Right lobe of liver (tissue), 6 donors: Measurements from ENCODE around the gene GFRA1. TPM values are rescaled to one million over a fixed set of nuclear protein-coding genes. Genes with fewer than 3 reads are reported as not detected.
A peak's percentile ranks its signal among the peaks of the same experiment; 100 is the strongest.

ENCODE experiments used
- ATAC-seq, 4 donors: fragments of 200-7000 bp; cut with Tn5 transposase; one replicate each; pipeline ENCODE4 v1.9.1; 2020; ENCODE audit warnings: mild to moderate bottlenecking in 4 of 4, moderate library complexity in 4 of 4
- DNase-seq, 3 donors: peaks; one replicate each; pipeline ENCODE4 v3.0.0-alpha.2; 2020
- H3K27ac ChIP-seq, 3 donors: fragments of 200-600 bp; one replicate each; pipeline ENCODE4 v1.8.0; 2022
- H3K27me3 ChIP-seq, 2 donors: fragments of 200-600 bp; one replicate each; pipeline ENCODE4 v1.8.0; 2022
- H3K36me3 ChIP-seq, 4 donors: fragments of 200-600 bp; sonication (generic) in 1 of 4; one replicate each; pipeline versions ENCODE4 v1.5.1 to v1.8.0; 2017 to 2022; ENCODE audit warnings: control low read depth in 1 of 4
- H3K4me1 ChIP-seq, 4 donors: fragments of 200-600 bp; sonication (generic) in 1 of 4; one replicate each; pipeline versions ENCODE4 v1.5.1 to v1.8.0; 2017 to 2022; ENCODE audit warnings: control low read depth in 1 of 4
- H3K4me3 ChIP-seq, 3 donors: fragments of 200-600 bp; one replicate each; pipeline ENCODE4 v1.8.0; 2022
- H3K9me3 ChIP-seq, 4 donors: fragments of 200-600 bp; sonication (generic) in 1 of 4; one replicate each; pipeline versions ENCODE4 v1.5.1 to v1.8.0; 2017 to 2022; ENCODE audit warnings: control low read depth in 1 of 4
- POLR2A ChIP-seq: fragments of 450-650 bp; IDR thresholded peaks from one replicate; pipeline ENCODE4 v1.6.1; 2017; ENCODE audit warnings: antibody characterized with exemption, mild to moderate bottlenecking
- WGBS: methylation state at CpG from one replicate; pipeline ENCODE4 v1.1.6; 2018; ENCODE audit warnings: low coverage, low lambda C conversion rate; ENCODE audit not compliant: insufficient coverage; ENCODE audit errors: missing lambda C conversion rate; 5-methylcytosine and 5-hydroxymethylcytosine counted together
- intact Hi-C, 2 donors: fragments of 100-400 bp; cut with DNase I; formaldehyde crosslinking; loops; one replicate each; pipeline versions ENCODE4 v1.11.2 to v1.14.1; 2022
- total RNA-seq, 6 experiments: library from RNA; depleted of rRNA in 2 of 6; stranded (reverse); fragments of >200 nt in 2 of 6; fragmentation: NEBNext Ultra II Directional in 3 of 6; extraction: Animal tissue kit (Norgen Biotek cat#: 25700) in 3 of 6; gene quantifications; one replicate each; pipeline versions ENCODE4 v1.1.0 to v1.2.4, GENCODE V29; 2016 to 2023
- TF ChIP-seq, protein P1 (sequence below), 4 donors: fragments of 200-600 bp in 3 of 4; fragments of 450-650 bp in 1 of 4; IDR thresholded peaks; one replicate each; pipeline versions ENCODE4 v1.5.1 to v1.8.0; 2016 to 2022; ENCODE audit warnings: antibody characterized with exemption in 4 of 4, mild to moderate bottlenecking in 2 of 4
- donor health status: DM: no; HTN: yes; CAD: no.
- donor health status: DM: no; HTN: no; CAD: no.
- donor health status: DM: no; HTN: no; CAD: no.
- donor health status: DM: no; HTN: yes; CAD: no.
- donor health status: DM: no; HTN: yes; CAD: no.

The GFRA1 gene
- total RNA-seq, 6 experiments from 2014 or later = 17.9 to 67.8 (median 42.8) TPM

DNA sequence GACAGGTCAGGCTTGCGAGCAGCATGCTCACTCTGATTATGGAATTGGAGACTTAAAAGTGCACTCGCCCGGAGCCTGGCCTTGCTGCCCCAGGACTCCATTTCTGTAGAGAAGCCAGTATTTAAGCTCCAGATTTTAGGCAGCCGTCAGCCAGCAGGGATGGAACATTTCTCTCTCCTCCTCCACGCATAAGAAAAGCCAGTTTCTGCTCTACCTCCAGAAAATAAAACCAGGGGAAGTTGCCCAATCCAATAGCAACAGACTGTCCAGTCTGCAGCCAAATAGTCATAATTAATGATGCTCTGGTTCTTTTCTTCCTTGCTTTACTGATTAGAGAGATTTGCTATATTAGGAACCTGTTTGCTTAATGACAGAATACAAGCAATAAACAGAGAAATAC, 203.2 kb downstream of the GFRA1 start:
- 49% methylated on average over 5 of the region's 5 CpGs for WGBS
- peaks cover 0 to 13% (median 3%) of the 10 kb centered on the region in 4 donors for H3K4me1 ChIP-seq
- no peak overlapping the region for H3K27ac ChIP-seq
- H3K9me3 ChIP-seq = no peaks in the 10 kb centered on the region
- H3K4me3 ChIP-seq = no peak overlapping the region
- H3K27me3 ChIP-seq = no peaks in the 10 kb centered on the region
- DNase-seq = no peak
- intact Hi-C loops = no loop called here
- no peaks in the 10 kb centered on the region for H3K36me3 ChIP-seq
- no peak for ATAC-seq
- no peak for TF ChIP-seq POLR2A
- TF ChIP-seq, protein P1, sequence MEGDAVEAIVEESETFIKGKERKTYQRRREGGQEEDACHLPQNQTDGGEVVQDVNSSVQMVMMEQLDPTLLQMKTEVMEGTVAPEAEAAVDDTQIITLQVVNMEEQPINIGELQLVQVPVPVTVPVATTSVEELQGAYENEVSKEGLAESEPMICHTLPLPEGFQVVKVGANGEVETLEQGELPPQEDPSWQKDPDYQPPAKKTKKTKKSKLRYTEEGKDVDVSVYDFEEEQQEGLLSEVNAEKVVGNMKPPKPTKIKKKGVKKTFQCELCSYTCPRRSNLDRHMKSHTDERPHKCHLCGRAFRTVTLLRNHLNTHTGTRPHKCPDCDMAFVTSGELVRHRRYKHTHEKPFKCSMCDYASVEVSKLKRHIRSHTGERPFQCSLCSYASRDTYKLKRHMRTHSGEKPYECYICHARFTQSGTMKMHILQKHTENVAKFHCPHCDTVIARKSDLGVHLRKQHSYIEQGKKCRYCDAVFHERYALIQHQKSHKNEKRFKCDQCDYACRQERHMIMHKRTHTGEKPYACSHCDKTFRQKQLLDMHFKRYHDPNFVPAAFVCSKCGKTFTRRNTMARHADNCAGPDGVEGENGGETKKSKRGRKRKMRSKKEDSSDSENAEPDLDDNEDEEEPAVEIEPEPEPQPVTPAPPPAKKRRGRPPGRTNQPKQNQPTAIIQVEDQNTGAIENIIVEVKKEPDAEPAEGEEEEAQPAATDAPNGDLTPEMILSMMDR (IDR thresholded peaks at IDR 0.05) = no peak

DNA sequence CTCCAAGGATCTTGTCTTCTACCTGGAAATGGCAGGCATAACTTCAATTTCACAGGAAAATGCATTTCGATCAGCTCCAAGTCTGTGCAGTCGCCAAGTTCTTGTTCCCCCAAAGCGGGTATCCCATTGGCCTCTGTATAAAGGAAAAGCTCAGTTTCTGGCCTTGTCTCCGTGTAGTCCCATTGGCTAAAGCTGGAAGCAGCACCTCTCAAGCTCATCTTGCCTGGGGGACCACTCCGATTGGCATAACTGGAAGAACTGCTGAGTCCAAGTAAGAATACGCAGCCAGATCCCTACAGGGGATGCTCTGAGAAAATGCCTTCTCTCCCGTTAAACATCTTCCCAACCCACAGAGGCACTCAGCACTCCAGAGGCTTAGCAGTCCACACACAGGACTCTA, 205.2 kb downstream of the GFRA1 start:
- 97% methylated on average over 4 of the region's 7 CpGs for WGBS
- Histone ChIP-seq H3K27ac (no peak overlapping the region), H3K4me1 (peaks cover 0 to 13% (median 3%) of the 10 kb centered on the region in 4 donors), H3K36me3 (no peaks in the 10 kb centered on the region), H3K4me3 (no peak overlapping the region), H3K27me3 (no peaks in the 10 kb centered on the region), H3K9me3 (no peaks in the 10 kb centered on the region)
- ATAC-seq (no peak), DNase-seq (peak in 1 of 3 donors; percentile 9)
- no peak for TF ChIP-seq POLR2A
- TF ChIP-seq, protein P1 (IDR thresholded peaks at IDR 0.05) = no peak
- intact Hi-C loops = no loop called here

DNA sequence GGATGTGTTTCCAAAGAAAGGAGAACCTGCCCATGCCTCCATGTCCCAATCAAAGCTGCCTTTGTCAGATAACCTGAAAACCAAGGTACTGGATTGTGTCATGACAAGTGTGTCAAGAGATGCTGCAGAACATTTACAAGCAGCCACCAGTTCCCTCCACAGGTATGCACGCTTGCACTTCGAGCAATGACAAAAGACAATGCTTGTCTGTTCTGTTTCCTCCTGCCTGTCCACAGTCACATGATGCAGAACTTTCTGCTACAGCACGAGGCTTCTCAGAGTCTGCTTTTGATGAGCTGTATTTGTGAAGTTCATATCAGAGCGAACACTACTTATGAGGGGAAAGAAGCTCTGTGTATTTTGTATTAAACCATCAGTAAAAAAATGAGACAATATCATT, 209.9 kb downstream of the GFRA1 start:
- DNase-seq = no peak
- 63% methylated on average over 4 of the region's 4 CpGs for WGBS
- H3K27me3 ChIP-seq = no peaks in the 10 kb centered on the region
- H3K27ac ChIP-seq = no peak overlapping the region
- H3K4me1 ChIP-seq = peaks cover 0 to 15% (median 0%) of the 10 kb centered on the region in 4 donors
- no peak for ATAC-seq
- intact Hi-C loops = no loop called here
- no peaks in the 10 kb centered on the region for H3K9me3 ChIP-seq
- H3K36me3 ChIP-seq = no peaks in the 10 kb centered on the region
- TF ChIP-seq POLR2A = no peak
- TF ChIP-seq, protein P1 (IDR thresholded peaks at IDR 0.05) = no peak
- H3K4me3 ChIP-seq = no peak overlapping the region

DNA sequence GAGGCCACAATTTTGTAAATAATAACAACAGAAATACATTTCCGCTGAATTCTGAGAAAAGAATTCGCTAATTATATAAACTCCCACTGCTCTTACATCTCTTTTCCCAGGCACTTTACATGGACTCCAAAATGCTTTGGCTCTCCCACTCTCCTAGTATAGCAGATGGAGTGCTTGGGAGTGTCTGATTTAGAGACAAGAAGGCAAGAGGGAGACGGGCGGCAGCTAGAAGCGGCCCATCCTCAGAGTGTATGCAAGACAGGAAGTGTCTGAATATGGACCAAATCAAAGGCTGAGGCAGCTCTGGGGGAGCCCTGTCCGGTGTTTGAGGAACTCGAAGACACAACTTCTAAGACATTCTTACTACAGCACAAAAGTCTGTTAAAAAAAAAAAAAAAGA, 212.1 kb downstream of the GFRA1 start:
- WGBS = 79% methylated on average over 7 of the region's 7 CpGs
- intact Hi-C loops = no loop called here
- Histone ChIP-seq H3K27me3 (no peaks in the 10 kb centered on the region), H3K27ac (no peak overlapping the region), H3K4me3 (no peak overlapping the region), H3K4me1 (peaks cover 0 to 31% (median 7%) of the 10 kb centered on the region in 4 donors), H3K9me3 (no peaks in the 10 kb centered on the region), H3K36me3 (no peaks in the 10 kb centered on the region)
- no peak for TF ChIP-seq POLR2A
- TF ChIP-seq, protein P1 (IDR thresholded peaks at IDR 0.05) = no peak
- ATAC-seq (no peak), DNase-seq (no peak)

DNA sequence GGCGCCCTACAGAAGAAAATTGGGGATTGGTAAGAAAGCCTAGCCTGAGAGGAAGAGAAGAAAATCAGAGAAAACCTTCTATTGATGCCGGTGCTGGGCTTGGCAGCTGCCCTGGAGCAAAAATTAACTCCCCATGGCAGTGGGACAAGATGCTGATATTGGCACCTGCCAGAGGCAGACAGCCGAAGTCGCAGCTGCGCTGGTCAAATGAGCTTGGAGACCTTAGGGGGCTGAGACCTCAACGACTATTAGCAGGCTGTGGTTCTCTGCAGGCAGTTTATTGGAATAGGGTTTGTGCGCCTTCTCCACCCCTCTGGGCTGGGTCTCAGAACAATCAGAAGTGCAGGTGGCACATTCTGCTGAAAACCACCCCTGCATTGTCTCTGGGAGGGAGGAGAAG, 213.7 kb downstream of the GFRA1 start:
- no peaks in the 10 kb centered on the region for H3K36me3 ChIP-seq
- H3K9me3 ChIP-seq = no peaks in the 10 kb centered on the region
- H3K4me1 ChIP-seq = peaks cover 0 to 42% (median 11%) of the 10 kb centered on the region in 4 donors
- intact Hi-C loops = no loop called here
- H3K27ac ChIP-seq = peak overlapping the region in 1 of 3 donors; percentile 72
- DNase-seq = no peak
- H3K4me3 ChIP-seq = no peak overlapping the region
- no peaks in the 10 kb centered on the region for H3K27me3 ChIP-seq
- no peak for ATAC-seq
- WGBS = 40% methylated on average over 2 of the region's 7 CpGs
- TF ChIP-seq POLR2A = no peak
- TF ChIP-seq, protein P1 (IDR thresholded peaks at IDR 0.05) = no peak
